GM12891 (cell line): Measurements from ENCODE around the gene PIK3R1.

Experiments used
- DNase-seq: peaks from one replicate; pipeline ENCODE4 v3.0.0; 2011; ENCODE audit warnings: low spot score; ENCODE audit not compliant: insufficient read length
- FAIRE-seq: peaks from 2 replicates; lab custom pipeline; 2011; peaks lifted over from hg19 to GRCh38; lab: Jason Lieb, UNC
- PAX5 ChIP-seq: IDR thresholded peaks from 2 replicates; pipeline ENCODE4 v1.6.1; 2011; ENCODE audit warnings: low read length, moderate library complexity, mild to moderate bottlenecking; ENCODE audit not compliant: insufficient read depth, severe bottlenecking
- POLR2A ChIP-seq: IDR thresholded peaks from 2 replicates; pipeline ENCODE4 v1.6.1; 2011; ENCODE audit warnings: low read depth, low read length, control low read depth
- POLR2AphosphoS5 ChIP-seq: IDR thresholded peaks from 2 replicates; pipeline ENCODE4 v1.6.1; 2011; ENCODE audit warnings: low read depth, low read length, control low read depth
- POU2F2 ChIP-seq: IDR thresholded peaks from 2 replicates; pipeline ENCODE4 v1.6.1; 2011; ENCODE audit warnings: low read depth, mild to moderate bottlenecking, control low read depth, low read length, moderate library complexity
- SPI1 ChIP-seq: IDR thresholded peaks from 2 replicates; pipeline ENCODE4 v1.6.1; 2011; ENCODE audit warnings: low read depth, low read length, control low read depth
- TAF1 ChIP-seq: IDR thresholded peaks from 2 replicates; pipeline ENCODE4 v1.6.1; 2011; ENCODE audit warnings: low read depth, low read length, control low read depth

PIK3R1 gene

GRCh38 chr5:68274847-68275651 is 59.5 kb downstream of the PIK3R1 start:
- DNase-seq: no peak
- no peak for TF ChIP-seq POLR2A
- no peak for TF ChIP-seq POLR2AphosphoS5
- no peak for TF ChIP-seq PAX5
- TF ChIP-seq POU2F2: no peak
- TF ChIP-seq TAF1: no peak
- TF ChIP-seq SPI1: no peak
- peak; percentile 58 for FAIRE-seq

- DNase-seq (no peak), FAIRE-seq (no peak)
- TF ChIP-seq SPI1 (no peak), POLR2A (no peak), TAF1 (no peak), POLR2AphosphoS5 (no peak), PAX5 (no peak), POU2F2 (no peak)
These were observed 61.2 kb downstream of the PIK3R1 start for GRCh38 chr5:68276740-68277139.

- FAIRE-seq (no peak), DNase-seq (no peak)
- TF ChIP-seq PAX5 (no peak), TAF1 (no peak), SPI1 (no peak), POLR2A (no peak), POLR2AphosphoS5 (no peak), POU2F2 (no peak)
These were observed 61.9 kb downstream of the PIK3R1 start for GRCh38 chr5:68277431-68277830.

- TF ChIP-seq POU2F2 (no peak), POLR2A (no peak), TAF1 (no peak), SPI1 (no peak), POLR2AphosphoS5 (no peak), PAX5 (no peak)
- FAIRE-seq (no peak), DNase-seq (no peak)
These were observed 64.4 kb downstream of the PIK3R1 start for GRCh38 chr5:68279984-68280383.

- DNase-seq (no peak), FAIRE-seq (no peak)
- TF ChIP-seq SPI1 (no peak), POLR2A (no peak), POU2F2 (no peak), PAX5 (no peak), POLR2AphosphoS5 (no peak), TAF1 (no peak)
These were observed 66.4 kb downstream of the PIK3R1 start for GRCh38 chr5:68282001-68282400.

- no peak for TF ChIP-seq POLR2A
- no peak for TF ChIP-seq TAF1
- no peak for TF ChIP-seq POLR2AphosphoS5
- no peak for TF ChIP-seq SPI1
- TF ChIP-seq POU2F2: no peak
- no peak for TF ChIP-seq PAX5
- FAIRE-seq (no peak), DNase-seq (no peak)
These were observed 68.2 kb downstream of the PIK3R1 start for GRCh38 chr5:68283766-68284165.

GRCh38 chr5:68285075-68285840 is 69.7 kb downstream of the PIK3R1 start:
- no peak for DNase-seq
- TF ChIP-seq POLR2AphosphoS5: no peak
- no peak for FAIRE-seq

- DNase-seq (no peak), FAIRE-seq (peak; percentile 57)
- TF ChIP-seq PAX5 (no peak), SPI1 (no peak), POLR2AphosphoS5 (no peak), TAF1 (no peak), POLR2A (no peak), POU2F2 (no peak)
These were observed 70.5 kb downstream of the PIK3R1 start for GRCh38 chr5:68285851-68286611.

GRCh38 chr5:68286612-68286912 is 71.0 kb downstream of the PIK3R1 start:
- FAIRE-seq: no peak
- no peak for TF ChIP-seq PAX5
- TF ChIP-seq POLR2AphosphoS5: no peak
- TF ChIP-seq POU2F2: no peak
- TF ChIP-seq SPI1: no peak
- TF ChIP-seq TAF1: no peak

More at GRCh38 chr5:68286612-68286912, 71.0 kb downstream of the PIK3R1 start:
- no peak for DNase-seq
